ENCODE results near the gene TNFRSF12A.

Gene TNFRSF12A

DNA sequence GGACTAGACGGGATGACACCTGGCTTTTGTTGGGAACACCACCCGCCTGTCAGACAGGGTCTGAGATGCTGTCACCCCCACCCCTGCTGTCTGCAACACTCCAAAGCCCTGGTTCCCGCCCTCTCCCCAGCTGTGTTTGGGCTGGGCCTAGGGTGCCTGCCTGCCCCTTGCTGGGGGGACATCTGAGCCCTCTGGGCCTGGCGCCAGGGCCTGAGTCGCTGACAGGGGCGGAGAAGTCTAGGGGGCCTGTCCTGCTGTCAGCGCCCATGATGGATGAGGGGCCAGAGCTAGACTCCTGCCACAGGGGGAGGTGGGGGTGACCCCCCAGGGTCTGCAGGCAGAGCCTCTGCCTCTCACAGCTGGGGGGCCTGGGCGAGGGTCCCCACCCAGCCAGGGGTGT lies 32.3 kb upstream of the TNFRSF12A start:
- Histone ChIP-seq H3K4me3 (ENCODE audit: low read length) (no peak overlapping the region), H3K4me2 (ENCODE audit: low read length) (no peak overlapping the region), H3K27me3 (ENCODE audit: control insufficient read depth, insufficient read depth, low read length) (no peaks in the 10 kb centered on the region), H3K4me1 (ENCODE audit: control insufficient read depth, insufficient read depth, low read length) (peaks cover 14% of the 10 kb centered on the region), H3K36me3 (ENCODE audit: insufficient read depth, low read length) (no peaks in the 10 kb centered on the region), H3K9me3 (replicated peaks; ENCODE audit: low read length) (no peaks in the 10 kb centered on the region), H3K9ac (ENCODE audit: low read depth, low read length) (no peak overlapping the region)

DNA sequence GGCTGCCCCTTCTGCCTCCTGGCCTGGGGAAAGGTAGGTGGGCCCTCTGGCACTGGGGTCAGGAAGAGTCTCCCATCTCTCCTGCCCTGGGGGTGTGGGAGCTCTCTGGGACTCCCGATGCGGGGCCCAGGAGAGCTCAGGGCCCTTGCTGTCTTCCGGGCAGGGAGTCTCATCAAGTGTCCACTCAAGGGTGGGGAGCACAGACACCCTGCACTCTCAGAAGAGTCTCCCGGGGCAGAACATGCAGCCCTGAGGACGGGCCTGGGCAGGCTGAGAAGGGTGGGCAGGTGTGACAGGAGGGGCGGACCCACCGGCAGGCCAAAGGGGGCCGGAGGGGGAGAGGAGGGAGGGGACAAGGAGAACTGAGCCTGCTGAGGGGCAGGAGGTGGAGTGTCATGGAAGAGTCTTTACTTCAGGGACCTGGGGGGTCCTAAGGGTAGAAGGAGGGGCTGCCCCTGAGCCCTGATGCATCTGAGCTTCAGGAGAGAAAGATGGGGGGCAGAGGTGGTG lies 31.5 kb upstream of the TNFRSF12A start:
- H3K4me1 ChIP-seq (ENCODE audit: control insufficient read depth, insufficient read depth, low read length): peaks cover 14% of the 10 kb centered on the region
- no peak overlapping the region for H3K4me3 ChIP-seq (ENCODE audit: low read length)
- no peaks in the 10 kb centered on the region for H3K9me3 ChIP-seq (replicated peaks; ENCODE audit: low read length)
- H3K4me2 ChIP-seq (ENCODE audit: low read length): no peak overlapping the region
- H3K36me3 ChIP-seq (ENCODE audit: insufficient read depth, low read length): no peaks in the 10 kb centered on the region
- H3K27me3 ChIP-seq (ENCODE audit: control insufficient read depth, insufficient read depth, low read length): no peaks in the 10 kb centered on the region
- no peak overlapping the region for H3K9ac ChIP-seq (ENCODE audit: low read depth, low read length)

DNA sequence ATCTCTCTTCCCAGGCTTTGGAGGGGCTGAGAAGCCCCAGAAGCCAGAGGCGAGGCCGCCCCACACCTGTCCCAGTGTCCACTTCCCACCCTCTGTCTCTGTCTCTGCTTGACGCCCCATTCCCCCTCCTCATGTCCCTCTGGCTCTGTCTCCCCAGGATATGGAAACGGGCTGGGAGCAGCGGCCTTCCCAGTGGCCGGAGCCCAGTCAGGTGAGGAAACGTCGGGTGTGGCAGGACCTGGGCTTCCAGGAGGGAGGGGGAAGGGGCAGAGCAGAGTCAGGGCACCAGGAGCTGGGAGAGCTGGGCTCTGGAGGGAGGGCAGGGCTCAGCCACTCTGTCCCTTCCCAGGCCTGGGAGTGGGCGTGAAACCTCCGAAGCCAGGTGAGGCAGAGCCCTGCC lies 29.3 kb upstream of the TNFRSF12A start:
- Histone ChIP-seq H3K4me1 (ENCODE audit: control insufficient read depth, insufficient read depth, low read length) (peaks cover 1% of the 10 kb centered on the region), H3K9ac (ENCODE audit: low read depth, low read length) (no peak overlapping the region), H3K4me2 (ENCODE audit: low read length) (no peak overlapping the region), H3K4me3 (ENCODE audit: low read length) (no peak overlapping the region), H3K36me3 (ENCODE audit: insufficient read depth, low read length) (no peaks in the 10 kb centered on the region), H3K9me3 (replicated peaks; ENCODE audit: low read length) (no peaks in the 10 kb centered on the region), H3K27me3 (ENCODE audit: control insufficient read depth, insufficient read depth, low read length) (no peaks in the 10 kb centered on the region)

DNA sequence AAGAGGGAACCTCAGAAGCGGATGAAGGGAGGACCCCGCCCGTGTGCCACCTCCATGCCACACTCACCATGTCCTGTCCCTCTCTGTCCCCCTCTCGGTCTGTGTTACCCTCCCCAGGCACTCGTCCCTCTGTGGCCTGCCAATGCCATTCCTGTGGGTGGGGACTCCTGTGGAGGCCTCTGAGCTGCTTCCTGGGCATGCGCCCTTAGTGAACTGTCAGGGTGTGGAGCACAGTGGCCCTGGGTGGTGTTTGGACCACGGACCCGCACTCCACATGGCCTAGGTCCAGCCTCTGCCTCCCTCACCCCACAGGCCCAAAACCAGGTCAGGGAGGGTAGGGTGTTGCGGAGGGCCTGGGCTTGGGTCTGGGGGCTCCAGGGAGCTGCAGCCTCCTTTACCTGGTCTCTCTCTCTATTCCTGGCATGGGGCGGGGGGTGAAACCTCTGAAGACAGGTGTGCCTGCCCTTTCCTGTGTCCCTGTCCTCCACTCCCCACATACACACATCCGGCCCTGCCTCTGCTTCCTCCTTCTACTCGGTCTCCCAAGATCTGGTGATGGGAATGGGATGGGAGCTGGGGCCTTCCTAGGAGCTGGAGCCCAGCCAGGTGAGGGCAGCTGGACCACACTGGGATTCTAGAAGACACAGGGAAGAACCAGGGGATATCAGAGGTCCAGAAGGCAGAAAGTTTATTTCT lies 28.5 kb upstream of the TNFRSF12A start:
- no peak overlapping the region for H3K4me3 ChIP-seq (ENCODE audit: low read length)
- no peaks in the 10 kb centered on the region for H3K36me3 ChIP-seq (ENCODE audit: insufficient read depth, low read length)
- H3K9me3 ChIP-seq (replicated peaks; ENCODE audit: low read length): no peaks in the 10 kb centered on the region
- no peak overlapping the region for H3K9ac ChIP-seq (ENCODE audit: low read depth, low read length)
- peaks cover 4% of the 10 kb centered on the region for H3K27me3 ChIP-seq (ENCODE audit: control insufficient read depth, insufficient read depth, low read length)
- H3K4me1 ChIP-seq (ENCODE audit: control insufficient read depth, insufficient read depth, low read length): no peaks in the 10 kb centered on the region
- no peak overlapping the region for H3K4me2 ChIP-seq (ENCODE audit: low read length)

DNA sequence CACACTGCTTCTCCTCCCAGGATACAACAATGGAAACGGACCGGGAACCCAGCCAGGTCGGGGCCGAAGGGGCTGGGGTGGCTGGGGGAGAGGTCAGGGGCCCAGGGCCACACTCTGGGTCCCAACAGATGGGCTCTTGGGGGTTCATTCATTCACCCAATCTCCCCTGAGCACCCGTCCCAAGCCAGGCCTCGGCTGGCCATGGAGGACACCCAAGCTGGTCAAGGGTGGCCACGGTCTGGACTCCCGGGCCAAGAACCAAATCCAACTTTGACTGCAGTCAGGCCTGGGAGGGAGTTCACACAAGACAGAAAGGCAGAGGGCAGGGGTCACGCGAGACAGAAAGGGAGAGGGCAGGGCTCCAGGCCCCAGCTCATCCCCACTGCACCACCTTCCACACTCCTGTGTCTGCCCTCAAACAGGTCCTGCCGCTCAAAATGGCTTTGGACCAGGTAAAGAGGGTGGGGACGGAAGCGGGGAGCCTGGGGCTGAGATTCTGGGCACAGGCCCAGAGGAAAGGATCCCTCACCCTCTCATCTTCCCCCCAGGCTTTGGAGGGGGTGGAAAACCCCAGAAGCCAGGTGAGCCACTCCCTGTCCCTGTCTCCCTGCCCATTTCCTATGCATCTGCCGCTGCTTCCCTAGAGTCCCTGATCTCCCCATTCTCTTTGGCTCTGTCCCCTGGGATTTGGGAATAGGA lies 27.6 kb upstream of the TNFRSF12A start:
- Histone ChIP-seq H3K4me2 (ENCODE audit: low read length) (no peak overlapping the region), H3K4me1 (ENCODE audit: control insufficient read depth, insufficient read depth, low read length) (no peaks in the 10 kb centered on the region), H3K36me3 (ENCODE audit: insufficient read depth, low read length) (no peaks in the 10 kb centered on the region), H3K9ac (ENCODE audit: low read depth, low read length) (no peak overlapping the region), H3K27me3 (ENCODE audit: control insufficient read depth, insufficient read depth, low read length) (peaks cover 4% of the 10 kb centered on the region), H3K4me3 (ENCODE audit: low read length) (no peak overlapping the region), H3K9me3 (replicated peaks; ENCODE audit: low read length) (no peaks in the 10 kb centered on the region)

DNA sequence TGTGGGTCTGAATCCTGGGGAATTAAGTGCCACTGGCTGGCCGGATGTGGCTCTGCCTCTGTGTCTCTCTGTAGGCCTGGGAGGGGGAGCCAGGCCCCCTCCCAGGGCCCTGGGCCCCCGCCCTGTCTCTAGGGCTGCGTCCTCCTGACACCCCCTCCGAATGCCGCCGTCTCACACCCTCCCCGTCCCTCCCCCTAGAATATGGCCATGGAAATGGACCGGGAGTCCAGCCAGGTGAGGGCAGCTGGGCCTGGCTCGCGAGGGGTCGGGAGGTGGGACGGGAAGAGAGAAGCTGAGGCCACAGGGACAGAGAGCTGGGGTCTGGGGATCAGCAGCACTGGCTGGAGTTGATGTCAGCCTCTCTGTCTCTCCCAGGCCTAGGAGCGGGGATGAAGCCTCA lies 23.9 kb upstream of the TNFRSF12A start:
- Histone ChIP-seq H3K27me3 (ENCODE audit: control insufficient read depth, insufficient read depth, low read length) (peaks cover 14% of the 10 kb centered on the region), H3K9ac (ENCODE audit: low read depth, low read length) (no peak overlapping the region), H3K36me3 (ENCODE audit: insufficient read depth, low read length) (no peaks in the 10 kb centered on the region), H3K4me2 (ENCODE audit: low read length) (no peak overlapping the region), H3K4me3 (ENCODE audit: low read length) (no peak overlapping the region), H3K9me3 (replicated peaks; ENCODE audit: low read length) (no peaks in the 10 kb centered on the region), H3K4me1 (ENCODE audit: control insufficient read depth, insufficient read depth, low read length) (no peaks in the 10 kb centered on the region)

DNA sequence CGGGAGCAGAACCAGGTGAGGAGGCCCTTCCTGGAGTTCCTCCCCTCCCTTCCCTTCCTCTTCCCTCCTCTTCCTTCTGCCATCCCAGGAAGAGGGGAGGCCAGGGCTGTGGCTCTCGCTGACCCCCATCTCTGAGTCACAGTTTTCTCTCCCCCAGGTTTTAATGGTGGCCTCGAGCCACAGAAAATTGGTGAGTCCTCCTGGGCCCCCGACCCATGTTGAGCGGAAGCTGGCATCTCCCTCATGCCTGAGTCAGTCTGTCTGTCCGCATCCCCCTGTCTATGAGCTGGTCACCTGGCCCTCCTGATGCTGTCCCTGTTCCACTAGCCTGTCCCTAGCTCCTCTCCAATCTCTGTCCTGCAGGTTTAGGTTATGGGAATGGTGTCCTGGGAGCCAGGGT lies 20.2 kb upstream of the TNFRSF12A start:
- Histone ChIP-seq H3K9ac (ENCODE audit: low read depth, low read length) (no peak overlapping the region), H3K9me3 (replicated peaks; ENCODE audit: low read length) (no peaks in the 10 kb centered on the region), H3K27me3 (ENCODE audit: control insufficient read depth, insufficient read depth, low read length) (peaks cover 14% of the 10 kb centered on the region), H3K4me1 (ENCODE audit: control insufficient read depth, insufficient read depth, low read length) (no peaks in the 10 kb centered on the region), H3K4me3 (ENCODE audit: low read length) (no peak overlapping the region), H3K36me3 (ENCODE audit: insufficient read depth, low read length) (no peaks in the 10 kb centered on the region), H3K4me2 (ENCODE audit: low read length) (no peak overlapping the region)

DNA sequence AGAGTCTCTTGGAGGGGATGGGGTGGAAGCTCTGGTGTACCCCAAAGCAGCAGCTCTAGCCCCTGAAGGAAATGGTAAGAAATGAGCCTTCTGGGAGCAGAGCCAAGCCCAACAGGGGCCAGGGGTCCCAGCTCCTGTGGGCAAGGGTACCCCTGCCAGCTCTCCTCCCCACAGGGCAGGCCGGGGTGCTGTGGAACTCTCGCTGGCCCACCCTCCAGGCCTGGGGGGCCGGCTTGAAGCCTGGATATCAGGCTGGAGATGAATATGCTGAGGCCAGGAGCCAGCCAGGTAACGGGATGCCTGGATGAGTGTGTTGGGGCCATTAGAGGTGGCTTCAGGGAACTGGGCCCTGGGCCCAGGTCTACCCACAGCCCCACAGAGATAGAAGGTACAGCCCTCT lies 19.6 kb upstream of the TNFRSF12A start:
- Histone ChIP-seq H3K27me3 (ENCODE audit: control insufficient read depth, insufficient read depth, low read length) (peaks cover 14% of the 10 kb centered on the region), H3K4me1 (ENCODE audit: control insufficient read depth, insufficient read depth, low read length) (no peaks in the 10 kb centered on the region), H3K4me2 (ENCODE audit: low read length) (no peak overlapping the region), H3K9me3 (replicated peaks; ENCODE audit: low read length) (no peaks in the 10 kb centered on the region), H3K9ac (ENCODE audit: low read depth, low read length) (no peak overlapping the region), H3K36me3 (ENCODE audit: insufficient read depth, low read length) (no peaks in the 10 kb centered on the region), H3K4me3 (ENCODE audit: low read length) (no peak overlapping the region)

DNA sequence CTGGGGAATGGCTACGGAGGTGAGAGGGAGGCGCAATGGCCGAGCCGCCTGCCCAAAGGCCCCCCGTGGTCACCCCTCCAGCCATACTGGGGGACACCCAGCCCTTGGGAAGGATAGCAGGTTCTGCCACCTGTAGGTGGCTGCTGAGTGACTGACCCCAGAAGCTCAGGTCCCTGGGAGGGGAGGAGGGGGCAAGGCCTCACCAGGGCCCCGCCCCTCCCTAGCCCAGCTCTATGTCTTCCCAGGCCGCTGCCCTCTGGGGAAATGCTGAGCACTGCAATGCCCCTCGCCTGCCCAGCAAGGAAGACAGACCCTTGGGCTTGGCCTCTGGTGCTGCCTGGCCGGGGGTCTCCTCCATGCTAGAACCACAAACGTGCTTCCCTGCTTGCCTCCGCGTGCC lies 18.9 kb upstream of the TNFRSF12A start:
- Histone ChIP-seq H3K36me3 (ENCODE audit: insufficient read depth, low read length) (no peaks in the 10 kb centered on the region), H3K4me2 (ENCODE audit: low read length) (no peak overlapping the region), H3K4me1 (ENCODE audit: control insufficient read depth, insufficient read depth, low read length) (no peaks in the 10 kb centered on the region), H3K27me3 (ENCODE audit: control insufficient read depth, insufficient read depth, low read length) (peaks cover 14% of the 10 kb centered on the region), H3K9ac (ENCODE audit: low read depth, low read length) (no peak overlapping the region), H3K9me3 (replicated peaks; ENCODE audit: low read length) (no peaks in the 10 kb centered on the region), H3K4me3 (ENCODE audit: low read length) (no peak overlapping the region)

DNA sequence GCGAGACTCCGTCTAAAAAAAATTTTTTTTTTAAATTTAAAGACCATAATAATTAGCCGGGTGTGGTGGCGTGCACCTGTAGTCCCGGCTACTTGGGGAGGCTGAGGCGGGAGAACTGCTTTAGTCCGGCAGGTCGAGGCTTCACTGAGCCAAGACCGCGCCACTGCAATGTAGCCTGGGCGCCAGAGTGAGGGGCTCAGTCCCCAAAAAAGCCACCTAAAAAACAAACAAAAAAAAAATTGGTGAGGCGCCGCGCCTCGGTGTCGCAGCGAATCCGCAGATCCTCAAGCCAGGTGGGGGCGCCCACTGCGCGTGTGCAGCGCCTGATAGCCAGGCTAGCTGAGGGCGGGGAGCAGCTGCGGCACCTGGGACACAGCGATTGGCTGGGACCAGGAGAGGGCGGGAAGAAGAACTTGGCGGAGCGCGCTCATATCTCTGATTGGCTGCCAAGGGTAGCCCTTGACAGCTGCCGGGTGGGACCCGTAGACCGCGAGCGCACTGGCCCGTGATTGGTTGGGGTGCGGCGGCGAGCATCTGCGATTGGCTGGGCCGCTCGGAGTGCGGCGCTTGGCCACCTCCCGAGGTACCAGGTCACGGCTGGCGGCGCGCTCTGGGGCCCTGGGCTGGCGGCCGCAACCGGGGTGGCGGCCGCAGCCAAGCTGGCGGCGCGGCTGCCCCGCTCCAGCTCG lies 16.4 kb upstream of the TNFRSF12A start:
- no peaks in the 10 kb centered on the region for H3K4me1 ChIP-seq (ENCODE audit: control insufficient read depth, insufficient read depth, low read length)
- H3K9ac ChIP-seq (ENCODE audit: low read depth, low read length): no peak overlapping the region
- peak overlapping the region; percentile 77 for H3K4me2 ChIP-seq (ENCODE audit: low read length)
- H3K27me3 ChIP-seq (ENCODE audit: control insufficient read depth, insufficient read depth, low read length): peaks cover 24% of the 10 kb centered on the region
- no peaks in the 10 kb centered on the region for H3K36me3 ChIP-seq (ENCODE audit: insufficient read depth, low read length)
- H3K4me3 ChIP-seq (ENCODE audit: low read length): peak overlapping the region; percentile 55
- no peaks in the 10 kb centered on the region for H3K9me3 ChIP-seq (replicated peaks; ENCODE audit: low read length)

DNA sequence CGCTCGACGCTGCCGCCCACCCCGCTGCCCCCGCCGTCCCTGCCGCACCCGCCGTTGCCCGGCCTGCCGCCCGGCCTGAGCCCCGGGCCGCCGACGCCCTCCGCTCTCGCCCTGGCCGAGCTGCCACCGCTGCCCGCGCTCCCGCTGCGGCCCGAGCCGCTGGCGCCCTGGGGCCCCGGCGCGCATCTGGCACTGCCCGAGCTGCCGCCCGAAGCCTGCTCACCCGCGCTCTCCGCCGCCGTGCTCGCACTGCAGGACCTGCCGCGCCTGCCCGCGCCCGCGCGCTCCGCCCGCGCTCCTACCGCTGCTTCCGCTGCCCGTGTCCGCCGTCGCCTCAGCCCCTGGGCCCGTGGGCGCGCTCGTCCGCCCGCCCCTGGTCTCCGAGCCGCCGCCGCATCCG lies 15.8 kb upstream of the TNFRSF12A start:
- H3K27me3 ChIP-seq (ENCODE audit: control insufficient read depth, insufficient read depth, low read length): peaks cover 23% of the 10 kb centered on the region
- no peaks in the 10 kb centered on the region for H3K4me1 ChIP-seq (ENCODE audit: control insufficient read depth, insufficient read depth, low read length)
- H3K4me3 ChIP-seq (ENCODE audit: low read length): peak overlapping the region; percentile 55
- H3K4me2 ChIP-seq (ENCODE audit: low read length): peak overlapping the region; percentile 77
- no peaks in the 10 kb centered on the region for H3K9me3 ChIP-seq (replicated peaks; ENCODE audit: low read length)
- H3K9ac ChIP-seq (ENCODE audit: low read depth, low read length): no peak overlapping the region
- H3K36me3 ChIP-seq (ENCODE audit: insufficient read depth, low read length): no peaks in the 10 kb centered on the region

Data from skeletal muscle satellite cell (primary cell).